HG02642 (cell line): ENCODE data around the gene ANKRD11.
A peak's percentile ranks its signal among the peaks of the same experiment; 100 is the strongest.

ENCODE experiments used
- ATAC-seq: cut with Tn5 transposase; IDR thresholded peaks from one replicate; pipeline ENCODE4 v1.9.1; 2021; ENCODE audit warnings: mild to moderate bottlenecking; ENCODE audit not compliant: unreplicated experiment, poor library complexity

The ANKRD11 gene

GRCh38 chr16:89320782-89321501, 169.4 kb downstream of the ANKRD11 start:
- ATAC-seq = no peak

- peak; percentile 38 for ATAC-seq
Observed at GRCh38 chr16:89319886-89320781, 170.2 kb downstream of the ANKRD11 start.

DNA sequence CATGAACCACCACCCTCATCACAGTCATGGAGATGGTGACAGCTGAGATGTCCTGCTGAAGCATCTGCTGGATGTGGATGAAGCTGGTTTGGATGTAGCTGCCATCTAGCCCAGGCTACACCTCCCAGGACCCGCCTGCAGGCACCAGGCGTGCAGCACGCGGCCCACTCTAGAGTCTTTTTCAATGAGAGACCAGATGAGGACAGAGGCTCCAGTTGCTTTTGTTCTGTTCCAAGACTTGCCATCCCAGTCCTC, 170.8 kb downstream of the ANKRD11 start:
- ATAC-seq = no peak

GRCh38 chr16:89318871-89319630, 171.3 kb downstream of the ANKRD11 start:
- no peak for ATAC-seq

DNA sequence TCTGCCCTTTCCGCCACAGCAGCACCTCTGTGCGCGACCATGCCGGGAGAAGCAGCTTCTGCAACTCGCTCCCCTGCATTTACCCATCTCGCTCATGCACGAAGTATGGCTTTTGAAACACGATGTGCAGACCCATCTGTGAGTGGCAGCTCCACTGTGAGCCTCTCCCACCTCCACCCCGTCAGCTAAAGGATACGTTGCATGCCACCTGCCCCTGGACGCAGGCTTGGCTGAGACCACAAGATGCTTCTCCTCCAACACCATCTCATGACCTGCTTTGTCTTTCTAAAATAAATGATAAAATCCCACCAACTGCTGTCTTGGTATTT, 172.0 kb downstream of the ANKRD11 start:
- no peak for ATAC-seq

GRCh38 chr16:89317729-89318429, 172.5 kb downstream of the ANKRD11 start:
- ATAC-seq = no peak

- no peak for ATAC-seq
Observed at GRCh38 chr16:89317101-89317671, 173.2 kb downstream of the ANKRD11 start.

- ATAC-seq = no peak
Observed at GRCh38 chr16:89316701-89317100, 173.7 kb downstream of the ANKRD11 start.

- no peak for ATAC-seq
Observed at GRCh38 chr16:89315791-89316581, 174.4 kb downstream of the ANKRD11 start.

DNA sequence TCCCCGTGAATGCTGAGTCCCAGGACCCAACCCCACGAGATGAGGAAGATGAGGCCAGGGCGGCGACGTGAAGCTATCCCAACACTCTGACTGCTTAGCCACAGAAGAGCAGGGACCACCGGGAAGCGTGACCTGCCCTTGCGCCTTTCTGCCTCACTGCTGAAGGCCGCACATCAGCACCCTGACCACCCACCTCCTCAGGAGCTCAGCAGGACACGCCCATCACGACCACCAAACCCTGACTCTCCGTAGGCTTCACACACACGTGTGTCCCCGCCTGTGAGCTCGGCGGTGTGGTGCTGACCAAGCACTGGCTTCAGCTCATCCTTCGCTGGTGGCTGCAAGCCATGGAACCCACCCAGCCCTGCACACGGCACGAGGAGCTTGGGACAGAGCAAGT, 175.1 kb downstream of the ANKRD11 start:
- no peak for ATAC-seq

DNA sequence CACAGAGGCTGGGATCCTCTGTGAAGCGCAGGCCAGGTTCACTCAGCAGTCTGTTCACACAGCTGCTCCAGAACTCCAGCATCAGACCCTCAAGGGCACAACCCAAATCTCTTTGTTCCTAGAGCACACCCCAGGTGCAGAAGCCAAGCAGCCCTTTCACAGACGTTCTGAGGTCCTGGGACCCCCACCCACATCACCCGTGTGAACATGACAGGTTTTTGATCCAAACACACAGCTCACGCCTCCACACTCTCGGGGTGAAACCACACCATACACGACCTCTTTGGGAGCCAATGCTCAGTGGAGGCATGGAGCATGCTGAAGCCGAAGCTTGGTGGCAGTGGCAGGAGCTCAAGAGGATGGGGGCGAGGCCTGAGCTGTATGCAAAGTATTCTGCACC, 175.5 kb downstream of the ANKRD11 start:
- ATAC-seq = no peak

DNA sequence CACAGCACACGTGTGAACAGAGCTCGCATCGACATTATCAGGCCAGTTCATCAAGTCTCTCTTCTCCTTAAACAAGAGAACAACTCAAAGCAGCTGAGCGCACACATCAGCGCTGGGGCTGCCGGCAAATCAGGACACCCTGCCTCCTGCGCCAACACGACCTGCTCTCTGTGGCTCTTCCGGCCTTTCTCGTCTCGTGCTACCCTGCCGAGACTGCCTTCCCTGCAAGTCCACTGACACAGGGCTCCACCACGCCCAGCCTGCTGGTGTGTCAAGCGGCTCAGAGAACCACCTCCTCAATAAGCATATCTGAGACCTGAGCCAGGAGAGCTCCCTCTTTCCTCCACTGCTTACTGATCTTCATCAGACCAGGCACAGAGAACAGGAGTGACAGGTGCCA, 176.0 kb downstream of the ANKRD11 start:
- no peak for ATAC-seq

GRCh38 chr16:89313583-89313982, 176.8 kb downstream of the ANKRD11 start:
- ATAC-seq = no peak

- ATAC-seq = no peak
Observed at GRCh38 chr16:89312598-89313299, 177.6 kb downstream of the ANKRD11 start.

GRCh38 chr16:89312194-89312593, 178.2 kb downstream of the ANKRD11 start:
- ATAC-seq = no peak

GRCh38 chr16:89311636-89312035, 178.7 kb downstream of the ANKRD11 start:
- no peak for ATAC-seq

DNA sequence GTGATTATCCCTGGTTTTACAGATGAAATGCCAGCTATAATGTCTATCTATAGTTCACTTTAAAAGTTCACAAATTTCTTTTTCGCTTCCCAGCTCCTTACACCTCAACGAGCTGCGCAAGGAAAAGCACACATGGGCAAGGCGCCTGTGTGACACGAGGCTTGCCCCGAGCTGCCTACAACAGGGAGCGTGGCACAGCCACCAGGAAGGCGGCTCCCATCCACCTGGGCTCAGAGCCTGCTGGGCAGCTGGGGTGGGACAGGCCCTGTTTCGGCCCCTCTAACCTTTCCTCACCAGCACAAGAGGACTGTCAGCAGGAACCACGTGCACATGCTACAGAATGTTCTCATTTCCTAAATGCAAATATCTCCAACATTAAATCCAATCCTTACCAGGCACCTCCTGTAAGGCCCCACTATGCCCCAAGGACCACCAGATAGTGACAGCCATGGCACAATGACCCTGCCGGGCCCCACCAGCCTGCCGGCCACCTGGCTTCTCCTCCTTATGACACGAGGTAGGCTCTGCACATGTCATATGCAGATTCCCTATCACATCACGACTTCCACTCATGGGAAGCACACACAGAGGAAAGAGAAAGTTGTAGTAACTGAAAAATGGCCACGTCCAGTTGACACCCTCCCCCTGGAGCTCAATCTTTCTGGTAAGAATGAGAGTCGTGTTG, 180.8 kb downstream of the ANKRD11 start:
- no peak for ATAC-seq
